Endothelial cell of umbilical vein (primary cell): ENCODE results near the gene RAB11FIP2. TPM values are rescaled to one million over a fixed set of nuclear protein-coding genes. Genes with fewer than 3 reads are reported as not detected.

Source experiments
- BruUV-seq: library from RNA; stranded (reverse); fragments of 400-500 nt; replicated peaks from 2 replicates; lab custom pipeline; 2021; lab: Mats Ljungman, UMichigan
- CTCF ChIA-PET: fragments of 300-600, 350-600 bp; sonication (Branson Sonifier 250); formaldehyde crosslinking; loops from one replicate; lab custom pipeline; 2021; ENCODE audit warnings: antibody characterized with exemption, inconsistent platforms; lab: Charles Lee
- POLR2A ChIA-PET: fragments of 300-600, 350-600 bp; sonication (Branson Sonifier 250); formaldehyde crosslinking; loops from one replicate; lab custom pipeline; 2021; ENCODE audit warnings: antibody characterized with exemption, inconsistent platforms; lab: Charles Lee
- DNase-seq: peaks from one replicate; pipeline ENCODE4 v3.0.0-alpha.2; 2011; ENCODE audit warnings: low read depth, low spot score
- FAIRE-seq: peaks from 2 replicates; lab custom pipeline; 2011; peaks lifted over from hg19 to GRCh38; lab: Jason Lieb, UNC
- H2AFZ ChIP-seq: 2 replicates; pipeline ENCODE4 v1.6.0; 2012; ENCODE audit warnings: low read depth, low read length, control low read depth, inconsistent platforms
- H3K27ac ChIP-seq: 2 replicates; pipeline ENCODE4 v1.5.1; 2011; ENCODE audit warnings: low read depth, mild to moderate bottlenecking, control low read depth, low read length, moderate library complexity; ENCODE audit not compliant: insufficient read depth
- H3K27me3 ChIP-seq, 2 experiments: 2 replicates each; pipeline versions ENCODE4 v1.6.0 to v1.6.1; 2011; ENCODE audit warnings: low read length in 2 of 2, mixed read lengths in 1 of 2; ENCODE audit not compliant: control insufficient read depth in 2 of 2, insufficient read depth in 2 of 2
- H3K36me3 ChIP-seq, 2 experiments: 2 replicates in 1 of 2; 3 replicates in 1 of 2; pipeline ENCODE4 v1.5.1; 2011; ENCODE audit warnings: low read length in 2 of 2, mild to moderate bottlenecking in 1 of 2, moderate library complexity in 1 of 2; ENCODE audit not compliant: control insufficient read depth in 2 of 2, insufficient read depth in 2 of 2; ENCODE audit errors: extremely low read depth in 1 of 2
- H3K4me1 ChIP-seq: 3 replicates; pipeline ENCODE4 v1.5.1; 2011; ENCODE audit warnings: mild to moderate bottlenecking, low read length; ENCODE audit not compliant: control insufficient read depth, insufficient read depth; ENCODE audit errors: extremely low read depth
- H3K4me2 ChIP-seq: 2 replicates; pipeline ENCODE4 v1.6.1; 2011; ENCODE audit warnings: low read length, control low read depth, mixed read lengths; ENCODE audit not compliant: insufficient read depth
- H3K4me3 ChIP-seq, 3 experiments: fragments of 200-600 bp in 1 of 3; sonication (generic), shearing (Covaris generic) in 1 of 3; replicated peaks in 1 of 3; 2 replicates each; pipeline ENCODE4 v1.5.1; 2011 to 2016; ENCODE audit warnings: control low read depth in 3 of 3, low read length in 3 of 3, mild to moderate bottlenecking in 2 of 3, inconsistent platforms in 1 of 3, low read depth in 1 of 3, moderate library complexity in 1 of 3; ENCODE audit not compliant: insufficient read depth in 1 of 3
- H3K79me2 ChIP-seq: 2 replicates; pipeline ENCODE4 v1.6.0; 2012; ENCODE audit warnings: low read length, inconsistent platforms; ENCODE audit not compliant: control insufficient read depth, insufficient read depth
- H3K9ac ChIP-seq: replicated peaks from 2 replicates; pipeline ENCODE3; 2011; ENCODE audit warnings: low read length, control low read depth; ENCODE audit not compliant: insufficient read depth; ENCODE audit errors: extremely low read depth
- H3K9me1 ChIP-seq: replicated peaks from 3 replicates; pipeline ENCODE4 v1.6.0; 2011; ENCODE audit warnings: mild to moderate bottlenecking, low read length; ENCODE audit not compliant: control insufficient read depth, insufficient read depth; ENCODE audit errors: extremely low read depth
- H3K9me3 ChIP-seq: replicated peaks from 2 replicates; pipeline ENCODE4 v1.5.1; 2012; ENCODE audit warnings: low read length, inconsistent platforms; ENCODE audit not compliant: control insufficient read depth, insufficient read depth
- H4K20me1 ChIP-seq: replicated peaks from 2 replicates; pipeline ENCODE3; 2011; ENCODE audit warnings: mild to moderate bottlenecking, low read length; ENCODE audit not compliant: control insufficient read depth, insufficient read depth; ENCODE audit errors: extremely low read depth
- CTCF ChIP-seq, 2 donors: IDR thresholded peaks; 1 replicate in 1 of 2; 2 replicates in 1 of 2; pipeline ENCODE4 v1.5.1; 2011; ENCODE audit warnings: low read length in 2 of 2, mild to moderate bottlenecking in 2 of 2, moderate library complexity in 2 of 2, control low read depth in 1 of 2, inconsistent platforms in 1 of 2, low read depth in 1 of 2; ENCODE audit not compliant: insufficient read depth in 1 of 2; ENCODE audit errors: extremely low read depth in 1 of 2
- EZH2 ChIP-seq: IDR thresholded peaks from 2 replicates; pipeline ENCODE4 v1.6.1; 2012; ENCODE audit warnings: borderline replicate concordance, low read depth, mild to moderate bottlenecking, moderate library complexity, low read length, inconsistent platforms; ENCODE audit not compliant: severe bottlenecking
- FOS ChIP-seq: IDR thresholded peaks from 2 replicates; pipeline ENCODE4 v1.6.1; 2011; ENCODE audit warnings: mild to moderate bottlenecking, low read length, moderate library complexity, borderline replicate concordance; ENCODE audit not compliant: insufficient read depth
- GATA2 ChIP-seq: IDR thresholded peaks from 2 replicates; pipeline ENCODE4 v1.7.0; 2011; ENCODE audit warnings: low read depth, mild to moderate bottlenecking, moderate library complexity, mixed read lengths, low read length; ENCODE audit not compliant: insufficient read length, insufficient read depth
- JUN ChIP-seq: IDR thresholded peaks from 2 replicates; pipeline ENCODE4 v1.6.1; 2011; ENCODE audit warnings: borderline replicate concordance, low read depth; ENCODE audit not compliant: insufficient read length, insufficient read depth
- MYC ChIP-seq: IDR thresholded peaks from one replicate; pipeline ENCODE4 v1.6.1; 2011; ENCODE audit warnings: mild to moderate bottlenecking, low read depth, low read length
- POLR2A ChIP-seq: IDR thresholded peaks from 2 replicates; pipeline ENCODE4 v1.6.1; 2012; ENCODE audit warnings: low read depth, mild to moderate bottlenecking, control low read depth, low read length
- POLR2AphosphoS5 ChIP-seq: IDR thresholded peaks from 2 replicates; pipeline ENCODE4 v1.6.1; 2012; ENCODE audit warnings: low read depth, mild to moderate bottlenecking, control low read depth, low read length, moderate library complexity; ENCODE audit not compliant: insufficient read depth
- dilution Hi-C: fragments of 300-500 bp; cut with MboI; formaldehyde crosslinking; loops from one replicate; pipeline ENCODE4 v1.15.0; 2019; ENCODE audit warnings: low sequenced_read_pairs; ENCODE audit not compliant: extremely low pct_ligation_motif_present
- intact Hi-C: fragments of 100-400 bp; cut with micrococcal nuclease; formaldehyde crosslinking; loops from one replicate; pipeline ENCODE4 v1.10.0; 2022
- polyA plus RNA-seq, 4 experiments: library from polyadenylated mRNA; depleted of rRNA in 3 of 4; stranded (reverse) in 3 of 4; unstranded in 1 of 4; fragments of >200 nt; gene quantifications; 2 replicates each; pipeline versions ENCODE4 v1.2.1 to v1.2.3, GENCODE V29; 2011 to 2012; ENCODE audit warnings: missing spikeins in 1 of 4
- total RNA-seq: library from RNA; stranded (reverse); gene quantifications from 2 replicates; pipeline ENCODE4 v1.2.3, GENCODE V29; 2021
- TF ChIP-seq, protein P1 (sequence below): IDR thresholded peaks from 2 replicates; pipeline ENCODE4 v1.6.1; 2011; ENCODE audit not compliant: insufficient read depth, insufficient read length

The RAB11FIP2 gene
- total and polyA plus RNA-seq, 2 donors (not counting 3 experiments of a cell fraction or from before 2014, with no cell fraction given) = 1.9 to 8.6 TPM

DNA sequence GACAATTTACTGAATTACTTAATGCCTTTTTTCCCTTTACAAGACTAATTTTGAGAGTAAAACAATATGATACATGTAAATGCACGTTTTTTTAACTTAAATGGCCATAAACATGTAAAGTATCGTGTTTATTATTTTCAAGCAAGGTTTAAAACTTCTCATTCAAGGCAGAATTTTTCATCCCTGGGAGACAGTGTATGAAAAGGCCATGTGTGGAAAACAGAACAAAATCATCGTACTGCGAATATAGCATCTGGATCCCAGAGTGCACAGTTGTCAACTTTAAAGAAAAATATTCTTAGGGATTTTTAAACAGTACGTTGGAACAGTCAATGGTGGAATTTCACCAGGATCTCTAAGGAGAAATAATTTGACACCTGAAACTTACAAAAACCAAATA lies 1.1 kb upstream of the RAB11FIP2 start:
- Histone ChIP-seq H4K20me1 (no peaks in the 10 kb centered on the region), H2AFZ (peak overlapping the region; percentile 87)

GRCh38 chr10:118047157-118047719 lies 497 bp upstream of the RAB11FIP2 start:
- intact Hi-C loops = loop anchor here (2.0 to 10.0 kb wide), 7 partner anchors 35 to 685 kb away; partner anchors contain the start of gene FAM204A
- Histone ChIP-seq H3K4me3 (peak overlapping the region; percentile 49 to 88 (median 79)), H3K36me3 (no peaks in the 10 kb centered on the region), H3K9me1 (no peaks in the 10 kb centered on the region), H3K27ac (no peak overlapping the region), H3K4me1 (peaks cover 25% of the 10 kb centered on the region), H4K20me1 (no peaks in the 10 kb centered on the region), H3K9me3 (no peaks in the 10 kb centered on the region), H3K9ac (peak overlapping the region; percentile 90), H3K79me2 (peaks cover 24% of the 10 kb centered on the region), H3K4me2 (peak overlapping the region; percentile 40), H3K27me3 (no peaks in the 10 kb centered on the region), H2AFZ (peak overlapping the region; percentile 87)
- DNase-seq (no peak), FAIRE-seq (no peak)
- dilution Hi-C loops = no loop called here
- no peak for TF ChIP-seq CTCF (IDR thresholded peaks at IDR 0.05; ENCODE audit: extremely low read depth in 1 of 2, insufficient read depth in 1 of 2, low read depth in 1 of 2, low read length in 2 of 2)
- no peak for TF ChIP-seq POLR2A
- TF ChIP-seq POLR2AphosphoS5 = no peak
- TF ChIP-seq EZH2 = no peak
- TF ChIP-seq JUN = no peak
- no peak for TF ChIP-seq MYC
- TF ChIP-seq FOS = no peak
- TF ChIP-seq, protein P1, sequence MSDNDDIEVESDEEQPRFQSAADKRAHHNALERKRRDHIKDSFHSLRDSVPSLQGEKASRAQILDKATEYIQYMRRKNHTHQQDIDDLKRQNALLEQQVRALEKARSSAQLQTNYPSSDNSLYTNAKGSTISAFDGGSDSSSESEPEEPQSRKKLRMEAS = no peak
- no peak for TF ChIP-seq GATA2
- CTCF ChIA-PET = no interaction called here
- POLR2A ChIA-PET = no interaction called here
- TSS peak; percentile 19 for BruUV-seq

More for the DNA sequence above, 1.1 kb upstream of the RAB11FIP2 start:
- ChIA-PET CTCF (no interaction called here), POLR2A (no interaction called here)
- no peaks in the 10 kb centered on the region for H3K36me3 ChIP-seq
- no peak overlapping the region for H3K4me2 ChIP-seq
- intact Hi-C loops (loop anchor here (2.0 to 10.0 kb wide), 7 partner anchors 36 to 686 kb away; partner anchors contain the start of gene FAM204A), dilution Hi-C loops (no loop called here)
- no peak for FAIRE-seq
- no peaks in the 10 kb centered on the region for H3K27me3 ChIP-seq
- H3K9ac ChIP-seq = no peak overlapping the region
- BruUV-seq = no TSS peak
- no peaks in the 10 kb centered on the region for H3K9me1 ChIP-seq
- no peak overlapping the region for H3K4me3 ChIP-seq
- DNase-seq = no peak
- no peak for TF ChIP-seq POLR2A
- no peak for TF ChIP-seq JUN
- no peak overlapping the region for H3K27ac ChIP-seq
- H3K4me1 ChIP-seq = peaks cover 18% of the 10 kb centered on the region
- H3K79me2 ChIP-seq = peaks cover 22% of the 10 kb centered on the region
- no peaks in the 10 kb centered on the region for H3K9me3 ChIP-seq
